Measurements from ENCODE around the gene CREB3L2. TPM values are rescaled to one million over a fixed set of nuclear protein-coding genes. Genes with fewer than 3 reads are reported as not detected.

CREB3L2 gene
- total and polyA plus RNA-seq, 2 of the 13 experiments (the other 11 are each of a cell fraction or from before 2014, with no cell fraction given) = 22.1 to 41.1 TPM

DNA sequence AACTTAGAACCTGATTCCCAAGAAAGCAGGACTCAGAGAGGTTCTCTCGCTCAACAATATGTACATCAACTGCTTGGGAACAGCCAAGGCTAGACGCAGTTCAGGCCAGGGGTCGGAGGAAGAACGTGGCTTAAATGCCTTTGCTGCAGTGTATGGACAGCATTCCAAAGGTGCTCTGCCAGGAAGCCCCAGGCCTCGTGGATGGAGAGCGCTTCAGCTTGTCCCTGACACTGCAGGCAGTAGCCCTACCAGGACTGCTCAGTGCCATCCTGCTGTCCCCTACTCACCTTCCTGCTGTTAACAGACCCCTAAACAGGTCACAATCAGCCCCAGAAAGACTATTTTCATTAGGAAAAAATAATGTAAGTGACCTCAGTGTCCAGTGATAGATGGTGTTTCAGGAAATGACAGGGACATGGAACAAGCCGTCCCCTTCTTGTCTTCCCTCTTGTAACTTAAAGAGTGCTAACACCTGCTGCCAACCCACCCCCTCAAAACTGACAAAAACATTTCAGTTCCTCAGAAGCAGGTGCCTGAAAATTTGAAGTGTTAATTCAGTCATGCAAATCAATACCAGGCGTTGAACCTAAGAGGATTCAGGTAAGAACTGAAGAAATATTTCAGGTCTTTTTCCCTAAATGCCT lies 16.5 kb downstream of the CREB3L2 start (continued):
- TF ChIP-seq SETDB1 (CRISPR knock-in tag; IDR thresholded peaks at IDR 0.05; ENCODE audit: borderline replicate concordance) (no peak), ZNF512B (CRISPR knock-in tag; IDR thresholded peaks at IDR 0.05; ENCODE audit: borderline replicate concordance) (no peak), EEA1 (CRISPR knock-in tag; IDR thresholded peaks at IDR 0.05; ENCODE audit: borderline replicate concordance) (no peak), SKI (IDR thresholded peaks at IDR 0.05; ENCODE audit: partially characterized antibody) (no peak), ERF (CRISPR knock-in tag; IDR thresholded peaks at IDR 0.05) (no peak), CC2D1A (CRISPR knock-in tag; IDR thresholded peaks at IDR 0.05) (no peak), KMT2B (CRISPR knock-in tag; IDR thresholded peaks at IDR 0.05) (no peak), ZNF414 (CRISPR knock-in tag; IDR thresholded peaks at IDR 0.05) (no peak), SP5 (CRISPR knock-in tag; IDR thresholded peaks at IDR 0.05; ENCODE audit: borderline replicate concordance, low read depth) (no peak), SOX13 (IDR thresholded peaks at IDR 0.05) (no peak), SOX13 (CRISPR knock-in tag; conservative IDR thresholded peaks at IDR 0.05 in 1 of 2, IDR thresholded peaks at IDR 0.05 in 1 of 2) (peak in 1 of 2 experiments; percentile 8; a peak in 1 of 4 replicates), GATAD1 (CRISPR knock-in tag; IDR thresholded peaks at IDR 0.05) (no peak), ZNF317 (CRISPR knock-in tag; IDR thresholded peaks at IDR 0.05) (no peak), ZBTB38 (CRISPR knock-in tag; IDR thresholded peaks at IDR 0.05) (peak; percentile 79)
- TF ChIP-seq, protein P1, sequence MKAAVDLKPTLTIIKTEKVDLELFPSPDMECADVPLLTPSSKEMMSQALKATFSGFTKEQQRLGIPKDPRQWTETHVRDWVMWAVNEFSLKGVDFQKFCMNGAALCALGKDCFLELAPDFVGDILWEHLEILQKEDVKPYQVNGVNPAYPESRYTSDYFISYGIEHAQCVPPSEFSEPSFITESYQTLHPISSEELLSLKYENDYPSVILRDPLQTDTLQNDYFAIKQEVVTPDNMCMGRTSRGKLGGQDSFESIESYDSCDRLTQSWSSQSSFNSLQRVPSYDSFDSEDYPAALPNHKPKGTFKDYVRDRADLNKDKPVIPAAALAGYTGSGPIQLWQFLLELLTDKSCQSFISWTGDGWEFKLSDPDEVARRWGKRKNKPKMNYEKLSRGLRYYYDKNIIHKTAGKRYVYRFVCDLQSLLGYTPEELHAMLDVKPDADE (CRISPR knock-in tag; IDR thresholded peaks at IDR 0.05) = no peak
- TF ChIP-seq, protein P2, sequence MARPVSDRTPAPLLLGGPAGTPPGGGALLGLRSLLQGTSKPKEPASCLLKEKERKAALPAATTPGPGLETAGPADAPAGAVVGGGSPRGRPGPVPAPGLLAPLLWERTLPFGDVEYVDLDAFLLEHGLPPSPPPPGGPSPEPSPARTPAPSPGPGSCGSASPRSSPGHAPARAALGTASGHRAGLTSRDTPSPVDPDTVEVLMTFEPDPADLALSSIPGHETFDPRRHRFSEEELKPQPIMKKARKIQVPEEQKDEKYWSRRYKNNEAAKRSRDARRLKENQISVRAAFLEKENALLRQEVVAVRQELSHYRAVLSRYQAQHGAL (CRISPR knock-in tag; IDR thresholded peaks at IDR 0.05; ENCODE audit: not compliant biosample characterization) = no peak
- TF ChIP-seq, protein P3, sequence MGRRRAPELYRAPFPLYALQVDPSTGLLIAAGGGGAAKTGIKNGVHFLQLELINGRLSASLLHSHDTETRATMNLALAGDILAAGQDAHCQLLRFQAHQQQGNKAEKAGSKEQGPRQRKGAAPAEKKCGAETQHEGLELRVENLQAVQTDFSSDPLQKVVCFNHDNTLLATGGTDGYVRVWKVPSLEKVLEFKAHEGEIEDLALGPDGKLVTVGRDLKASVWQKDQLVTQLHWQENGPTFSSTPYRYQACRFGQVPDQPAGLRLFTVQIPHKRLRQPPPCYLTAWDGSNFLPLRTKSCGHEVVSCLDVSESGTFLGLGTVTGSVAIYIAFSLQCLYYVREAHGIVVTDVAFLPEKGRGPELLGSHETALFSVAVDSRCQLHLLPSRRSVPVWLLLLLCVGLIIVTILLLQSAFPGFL (CRISPR knock-in tag; IDR thresholded peaks at IDR 0.05) = no peak
- TF ChIP-seq, protein P4, sequence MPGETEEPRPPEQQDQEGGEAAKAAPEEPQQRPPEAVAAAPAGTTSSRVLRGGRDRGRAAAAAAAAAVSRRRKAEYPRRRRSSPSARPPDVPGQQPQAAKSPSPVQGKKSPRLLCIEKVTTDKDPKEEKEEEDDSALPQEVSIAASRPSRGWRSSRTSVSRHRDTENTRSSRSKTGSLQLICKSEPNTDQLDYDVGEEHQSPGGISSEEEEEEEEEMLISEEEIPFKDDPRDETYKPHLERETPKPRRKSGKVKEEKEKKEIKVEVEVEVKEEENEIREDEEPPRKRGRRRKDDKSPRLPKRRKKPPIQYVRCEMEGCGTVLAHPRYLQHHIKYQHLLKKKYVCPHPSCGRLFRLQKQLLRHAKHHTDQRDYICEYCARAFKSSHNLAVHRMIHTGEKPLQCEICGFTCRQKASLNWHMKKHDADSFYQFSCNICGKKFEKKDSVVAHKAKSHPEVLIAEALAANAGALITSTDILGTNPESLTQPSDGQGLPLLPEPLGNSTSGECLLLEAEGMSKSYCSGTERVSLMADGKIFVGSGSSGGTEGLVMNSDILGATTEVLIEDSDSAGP (CRISPR knock-in tag; IDR thresholded peaks at IDR 0.05; ENCODE audit: borderline replicate concordance) = no peak
